M059J (cell line): ENCODE data around the gene ZNF575. TPM values are rescaled to one million over a fixed set of nuclear protein-coding genes. Genes with fewer than 3 reads are reported as not detected.
A peak's percentile ranks its signal among the peaks of the same experiment; 100 is the strongest.

Experiments
- DNase-seq: peaks from one replicate; pipeline ENCODE4 v3.0.0-alpha.2; 2012; ENCODE audit warnings: low read depth
- total RNA-seq: library from RNA; depleted of rRNA; stranded (reverse); fragments of >200 nt; shearing (Covaris generic); gene quantifications from 2 replicates; pipeline ENCODE4 v1.2.3, GENCODE V29; 2014; rRNA removed

The ZNF575 gene, protein sequence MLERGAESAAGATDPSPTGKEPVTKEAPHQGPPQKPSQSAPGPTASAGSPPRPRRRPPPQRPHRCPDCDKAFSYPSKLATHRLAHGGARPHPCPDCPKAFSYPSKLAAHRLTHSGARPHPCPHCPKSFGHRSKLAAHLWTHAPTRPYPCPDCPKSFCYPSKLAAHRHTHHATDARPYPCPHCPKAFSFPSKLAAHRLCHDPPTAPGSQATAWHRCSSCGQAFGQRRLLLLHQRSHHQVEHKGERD
- total RNA-seq = not detected in 2 replicates

DNA sequence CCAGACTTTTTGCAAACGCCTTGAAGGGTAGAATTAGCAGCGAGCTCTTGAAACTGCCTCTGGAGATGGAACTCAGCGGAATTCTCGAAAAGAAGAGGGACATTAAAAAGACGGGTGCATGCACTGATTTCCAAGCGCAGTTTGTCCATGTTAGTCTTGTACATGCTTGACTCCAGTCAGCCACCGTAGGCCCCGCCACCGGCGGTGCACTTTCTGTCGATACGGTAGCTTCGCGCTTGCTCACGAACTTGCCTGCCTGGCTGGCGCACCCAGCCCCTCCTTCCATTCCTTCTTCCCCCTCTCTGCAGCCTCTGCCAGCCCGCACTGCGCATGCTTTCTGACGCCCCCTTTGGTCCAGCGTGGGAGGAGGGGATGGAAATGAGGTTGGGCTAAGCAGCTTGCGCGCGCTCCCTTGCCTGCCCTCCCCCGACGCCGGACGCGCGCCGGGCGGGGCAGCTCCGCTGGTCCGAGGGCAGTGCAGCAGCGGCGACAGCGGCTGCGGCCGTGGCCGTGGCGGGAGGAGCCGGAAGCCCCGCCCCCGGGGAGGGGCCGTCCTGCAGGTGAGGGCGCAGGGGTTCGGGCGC, at the start of gene ZNF575:
ZNF575 (plus strand) TSS at position 227 of the 584 bp plus-strand sequence. CDS start 1,235 bp downstream, outside the sequence.
- peak; percentile 89 for DNase-seq

DNA sequence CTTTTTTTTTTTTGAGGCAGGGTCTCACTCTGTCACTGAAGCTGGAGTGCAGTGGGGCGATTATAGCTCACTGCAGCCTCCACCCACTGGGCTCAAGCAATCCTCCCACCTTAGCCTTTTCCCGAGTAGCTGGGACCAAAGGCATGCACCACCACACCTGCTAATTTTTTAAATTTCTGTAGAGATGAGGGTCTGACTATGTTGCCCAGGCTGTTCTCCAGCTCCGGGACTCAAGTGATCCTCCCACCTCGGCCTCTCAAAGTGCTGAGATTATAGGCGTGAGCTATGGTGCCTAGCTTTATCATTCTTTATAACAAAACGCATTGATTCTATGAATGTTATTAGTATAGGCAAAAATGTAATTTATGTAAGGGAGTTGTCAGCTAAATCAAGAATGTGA, 49.7 kb upstream of the ZNF575 start:
- no peak for DNase-seq

DNA sequence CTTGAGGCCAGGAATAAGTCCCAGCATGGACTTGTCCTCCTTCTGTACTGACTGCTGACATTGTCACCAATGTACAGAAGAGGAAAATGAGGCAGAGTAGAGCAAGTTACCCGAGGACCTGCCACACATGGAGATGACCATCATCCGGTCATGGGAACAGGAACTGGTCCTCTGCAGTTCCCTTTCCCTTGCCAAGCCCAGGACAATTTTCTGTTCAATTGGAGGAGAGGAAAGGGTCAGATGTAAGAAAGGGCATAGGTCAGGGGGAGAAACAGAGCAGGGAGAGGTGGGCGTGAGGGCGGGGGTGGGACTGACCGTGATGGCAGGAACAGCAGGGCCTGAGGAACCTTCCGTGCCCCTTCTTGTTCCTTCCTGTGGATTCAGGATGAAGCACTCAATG, 47.0 kb upstream of the ZNF575 start:
- DNase-seq = no peak

DNA sequence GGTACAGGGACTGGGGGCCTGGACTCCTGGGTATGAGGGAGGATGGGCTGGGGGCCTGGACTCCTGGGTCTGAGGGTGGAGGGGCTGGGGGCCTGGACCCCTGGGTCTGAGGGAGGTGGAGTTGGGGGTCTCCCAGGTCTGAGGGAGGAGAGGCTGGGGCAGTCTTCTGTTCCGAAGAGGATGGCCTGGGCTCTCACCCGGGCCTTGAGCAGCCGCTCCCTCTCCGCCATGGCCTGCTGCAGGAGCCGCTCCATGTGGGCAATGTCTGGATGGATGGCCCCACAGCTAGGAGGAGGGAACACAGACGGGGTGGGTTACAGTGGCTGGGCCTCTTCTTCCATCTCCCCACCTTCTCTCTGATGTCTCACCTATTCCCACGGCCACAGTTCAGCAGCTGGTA, 46.6 kb upstream of the ZNF575 start:
- DNase-seq = no peak

DNA sequence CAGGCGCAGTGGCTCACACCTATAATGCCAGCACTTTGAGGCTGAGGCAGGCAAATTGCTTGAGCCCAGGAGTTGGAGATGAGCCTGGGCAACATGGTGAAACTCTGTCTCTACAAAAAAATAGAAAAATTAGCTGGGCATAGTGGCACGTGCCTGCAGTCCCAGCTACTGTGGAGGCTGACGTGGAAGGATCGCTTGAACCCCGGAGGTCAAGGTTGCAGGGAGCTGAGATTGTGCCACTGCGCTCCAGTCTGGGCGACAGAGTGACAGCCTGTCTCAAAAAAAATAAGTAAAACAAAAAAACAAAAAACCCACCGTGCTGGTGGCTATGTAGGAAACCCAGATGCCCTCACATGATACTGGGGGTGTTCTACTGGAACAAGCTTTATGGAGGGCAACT, 44.8 kb upstream of the ZNF575 start:
- no peak for DNase-seq

DNA sequence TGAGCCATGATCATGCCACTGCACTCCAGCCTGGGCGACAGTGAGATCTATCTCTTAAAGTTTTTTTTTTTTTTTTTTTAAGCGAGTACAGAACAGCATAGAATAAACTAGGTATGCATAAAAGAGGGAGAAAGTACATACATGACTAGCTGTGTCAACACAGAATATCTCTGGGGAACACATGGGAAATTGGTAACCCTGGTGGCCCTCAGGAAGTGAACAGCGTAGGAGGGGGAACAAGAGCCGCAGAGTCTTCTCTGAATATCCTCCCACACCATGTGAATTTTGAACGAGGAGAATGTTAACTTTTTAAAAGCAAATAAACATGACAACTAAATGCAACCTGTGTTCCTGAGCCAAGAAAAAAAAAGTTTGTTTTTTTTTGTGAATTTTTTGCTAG, 43.7 kb upstream of the ZNF575 start:
- DNase-seq = no peak

DNA sequence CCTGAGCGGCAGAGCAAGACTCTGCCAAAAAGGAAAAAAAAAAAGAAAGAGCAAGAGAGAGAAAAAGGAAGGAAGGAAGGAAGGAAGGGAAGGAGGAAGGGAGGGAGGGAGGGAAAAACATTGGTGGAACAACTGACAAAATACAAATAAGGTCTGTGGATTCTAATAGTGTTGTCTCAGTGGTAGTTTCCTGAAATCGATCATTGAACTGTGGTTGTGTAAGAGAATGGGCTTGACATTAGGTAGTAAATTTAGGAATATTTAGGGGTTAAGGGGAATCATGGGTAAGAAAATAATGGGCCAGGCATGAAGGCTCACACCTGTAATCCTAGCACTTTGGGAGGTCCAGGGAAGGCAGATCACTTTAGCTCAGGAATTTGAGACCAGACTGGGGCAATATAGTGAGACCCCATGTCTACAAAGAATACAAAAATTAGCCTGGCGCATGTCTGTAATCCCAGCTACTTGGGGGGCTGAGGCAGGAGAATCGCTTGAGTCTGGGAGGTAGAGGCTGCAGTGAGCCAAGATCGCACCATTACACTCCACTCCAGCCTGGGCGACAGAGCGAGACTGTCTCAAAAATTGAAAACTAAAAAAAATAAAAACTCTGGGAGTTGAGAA, 42.9 kb upstream of the ZNF575 start:
- no peak for DNase-seq

DNA sequence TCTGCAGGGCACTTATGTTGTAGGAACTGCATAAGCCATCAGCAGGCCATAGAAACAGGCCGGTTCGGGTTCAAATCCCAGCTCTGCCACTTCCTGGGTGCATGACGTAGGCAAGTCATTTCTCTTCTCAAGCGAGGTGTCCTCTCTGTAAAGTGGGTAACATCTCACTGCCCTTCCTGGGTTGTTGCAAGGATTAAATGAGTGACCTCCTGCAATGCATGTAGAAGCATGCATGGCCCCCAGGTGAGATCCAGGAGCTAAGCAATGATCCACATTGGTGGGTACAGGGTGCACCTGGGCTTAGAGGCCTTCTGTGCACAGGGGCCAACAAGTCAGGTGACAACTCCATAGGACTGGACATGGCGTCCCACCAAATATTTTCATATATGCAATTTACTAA, 42.2 kb upstream of the ZNF575 start:
- no peak for DNase-seq

DNA sequence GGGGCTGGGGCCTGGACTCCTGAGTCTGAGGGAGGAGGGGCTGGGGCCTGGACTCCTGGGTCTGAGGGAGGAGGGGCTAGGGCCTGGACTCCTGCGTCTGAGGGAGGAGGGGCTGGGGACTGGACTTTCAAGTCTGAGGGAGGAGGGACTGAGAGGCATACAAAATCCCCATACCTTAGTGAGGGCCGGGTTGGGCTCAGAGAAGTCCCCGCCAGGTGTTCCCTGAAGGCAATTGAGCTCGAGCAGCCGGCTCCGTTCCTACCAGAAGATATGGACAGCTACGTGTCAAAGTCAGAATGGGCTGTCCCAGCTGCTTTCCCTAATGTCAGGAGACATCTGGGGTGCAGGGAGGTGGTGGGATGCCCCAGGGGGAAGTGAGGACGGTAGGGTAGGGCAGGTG, 37.9 kb upstream of the ZNF575 start:
- no peak for DNase-seq

DNA sequence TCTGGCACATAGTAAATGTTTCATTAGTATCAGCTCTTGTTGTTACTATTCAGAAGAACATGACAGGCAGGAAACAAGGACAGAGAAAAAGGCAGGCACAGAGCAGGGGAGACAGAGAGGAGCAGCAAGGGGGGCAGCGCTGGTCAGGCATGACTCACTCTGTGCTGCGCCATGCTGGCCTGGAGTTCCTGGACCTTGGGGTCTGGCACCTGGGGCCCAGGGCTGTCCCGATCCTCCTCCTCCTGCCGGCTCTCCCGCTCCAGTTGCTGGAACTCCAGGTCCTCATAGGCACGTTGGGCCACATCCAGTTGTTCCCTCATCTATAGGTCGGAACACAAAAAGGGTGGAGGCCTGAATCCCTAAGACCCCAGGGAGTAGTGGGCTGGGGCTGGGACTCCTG, 36.0 kb upstream of the ZNF575 start:
- no peak for DNase-seq

DNA sequence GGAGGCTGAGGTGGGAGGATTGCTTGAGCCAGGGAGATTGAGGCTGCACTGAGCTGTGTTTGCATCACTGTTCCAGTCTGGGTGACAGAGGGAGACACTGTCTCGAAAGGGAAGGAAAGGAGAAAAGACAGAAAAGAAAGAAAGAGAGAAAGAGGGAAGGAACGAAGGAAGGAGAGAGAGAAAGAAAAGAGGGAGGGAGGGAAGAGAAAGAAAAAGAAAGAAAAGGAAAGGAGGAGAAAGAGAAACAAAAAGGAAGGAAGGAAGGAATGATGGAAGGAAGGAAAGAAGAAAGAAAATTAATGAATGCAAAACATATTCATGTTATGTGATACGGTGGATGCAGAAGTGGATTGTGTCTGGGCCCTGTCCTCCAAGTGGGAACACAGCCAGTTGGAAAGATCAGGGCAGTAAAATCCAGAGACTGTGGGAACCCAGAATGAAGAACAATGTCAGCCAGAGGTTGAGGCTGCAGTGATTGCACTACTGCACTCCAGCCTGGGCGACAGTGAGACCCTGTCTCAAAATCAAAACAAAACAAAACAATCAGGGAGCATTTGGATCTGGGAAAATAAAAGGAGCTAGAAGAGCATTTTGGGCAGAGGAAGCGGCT, 34.6 kb upstream of the ZNF575 start:
- no peak for DNase-seq

DNA sequence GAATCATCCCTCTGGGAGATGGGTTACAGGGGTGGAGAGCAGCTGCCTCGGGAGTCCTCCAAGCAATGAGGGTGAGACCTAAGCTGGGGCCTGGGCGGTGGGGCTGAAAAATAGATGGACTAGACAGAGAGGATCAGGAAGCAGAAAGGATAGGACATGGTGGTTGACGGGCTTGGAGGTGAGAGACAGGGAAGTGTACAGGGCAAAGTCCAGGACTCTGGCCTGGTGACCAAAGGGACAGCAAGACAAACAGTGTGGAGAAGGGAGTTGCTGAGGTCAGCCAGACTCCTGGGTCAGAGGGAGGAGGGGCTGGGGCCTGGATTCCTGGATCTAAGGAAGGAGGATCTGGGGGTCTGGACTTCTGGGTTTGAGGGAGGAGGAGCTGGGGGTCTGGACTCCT, 33.9 kb upstream of the ZNF575 start:
- DNase-seq = no peak

DNA sequence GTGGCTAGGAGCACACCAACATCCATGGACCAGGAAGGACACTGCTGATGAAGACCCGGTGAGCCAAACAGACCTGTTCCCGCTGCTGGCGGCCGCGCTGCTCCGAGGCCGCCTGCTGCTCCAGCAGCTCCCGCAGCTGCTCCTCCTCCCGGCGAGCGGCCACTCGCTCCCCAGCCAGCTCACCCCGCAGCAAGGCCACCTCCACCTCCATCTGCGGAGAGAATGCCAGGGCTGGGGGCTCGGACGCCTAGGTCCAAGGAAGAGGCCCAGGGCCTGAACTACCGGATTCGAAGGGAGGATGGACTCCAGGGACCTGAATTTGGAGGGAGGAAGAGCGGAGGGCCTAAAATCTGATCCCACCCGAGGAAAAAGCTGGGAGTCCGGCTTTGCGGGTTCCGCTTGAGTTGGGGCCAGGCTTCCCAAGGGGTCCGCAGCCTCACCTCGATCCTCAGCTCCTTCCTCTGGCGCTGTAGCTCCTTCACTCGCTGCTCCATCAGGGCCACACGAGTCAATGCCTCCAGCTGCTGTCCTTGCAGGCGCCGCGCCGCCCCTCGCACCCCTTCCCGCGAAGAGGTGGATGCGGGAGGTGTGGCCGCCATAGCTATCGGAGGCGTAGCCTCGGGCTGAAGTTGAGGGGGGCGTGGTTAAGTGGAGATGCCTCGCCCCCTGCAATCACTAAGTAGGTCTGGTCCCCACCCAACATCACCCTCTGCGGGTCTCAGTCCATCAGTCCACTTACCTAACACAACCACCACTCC, 31.1 kb upstream of the ZNF575 start:
- DNase-seq = no peak

DNA sequence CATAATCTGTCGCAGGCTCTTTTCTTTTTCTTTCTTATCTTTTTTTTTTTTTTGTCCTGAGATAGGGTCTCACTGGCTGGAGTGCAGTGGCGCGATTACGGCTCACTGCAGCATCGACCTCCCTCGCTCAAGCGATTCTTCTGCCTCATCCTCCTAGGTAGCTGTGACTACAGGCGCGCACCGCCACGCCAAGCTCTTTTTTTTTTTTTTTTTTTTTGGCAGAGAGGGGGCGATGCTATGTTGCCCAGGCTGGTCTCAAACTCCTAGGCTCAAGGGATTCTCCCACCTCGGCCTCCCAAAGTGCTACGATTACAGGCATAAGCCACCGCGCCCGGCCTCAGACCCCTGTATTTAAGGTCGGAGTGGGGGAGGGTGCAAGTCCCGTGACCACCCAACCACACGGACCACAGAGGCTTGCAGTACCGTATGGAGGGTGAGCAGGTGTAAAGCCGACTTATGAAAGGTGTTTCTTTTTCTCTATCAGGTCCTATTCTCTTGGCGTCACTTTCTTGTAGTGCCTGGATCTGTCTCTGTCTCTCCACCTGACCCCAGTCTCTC, 30.5 kb upstream of the ZNF575 start:
- DNase-seq = no peak

DNA sequence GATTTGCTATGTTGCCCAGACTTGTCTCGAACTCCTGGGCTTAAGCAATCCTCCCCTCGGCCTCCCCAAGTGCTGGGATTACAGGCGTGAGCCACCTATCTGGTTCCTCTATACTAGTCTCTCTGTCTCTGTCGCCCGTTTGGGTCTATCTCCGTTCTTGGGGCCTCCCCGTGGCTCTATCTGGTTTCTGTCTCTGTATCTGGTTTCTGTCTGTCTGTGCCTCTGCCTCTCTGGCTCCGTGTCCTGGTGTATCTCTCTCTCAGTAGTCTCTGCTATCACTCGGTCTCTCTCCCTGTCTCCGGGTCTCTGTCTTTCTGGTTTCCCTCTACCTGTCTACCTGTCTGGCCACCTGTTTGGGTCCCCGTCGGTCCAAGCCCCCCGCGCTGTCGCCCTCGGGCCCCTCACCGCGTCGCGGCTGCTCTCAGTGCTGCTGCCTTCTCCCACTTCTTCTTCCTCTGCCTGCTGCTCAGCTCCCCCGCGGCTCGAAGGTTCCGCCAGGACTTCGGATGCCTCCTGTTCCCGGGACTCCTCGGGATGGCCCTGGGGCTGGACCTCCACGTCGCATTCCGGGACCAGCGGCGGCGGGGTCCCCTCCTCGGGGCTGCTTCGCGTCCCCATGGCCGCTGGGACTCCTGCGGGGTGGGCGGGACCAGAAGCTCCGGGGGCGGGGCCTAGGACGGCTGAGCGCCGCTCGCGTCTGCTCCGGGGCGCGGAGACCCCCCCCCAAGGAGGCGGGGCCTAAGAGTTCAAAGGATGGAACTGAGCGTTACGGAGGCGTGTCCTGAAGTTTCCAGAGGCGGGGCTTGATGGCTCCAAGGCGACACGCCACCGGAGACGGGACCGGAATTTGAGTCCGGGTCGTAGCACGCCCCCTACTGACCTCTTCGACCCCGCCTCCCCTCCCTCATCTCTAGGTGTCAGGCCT, 29.2 kb upstream of the ZNF575 start:
- DNase-seq = peak; percentile 92

DNA sequence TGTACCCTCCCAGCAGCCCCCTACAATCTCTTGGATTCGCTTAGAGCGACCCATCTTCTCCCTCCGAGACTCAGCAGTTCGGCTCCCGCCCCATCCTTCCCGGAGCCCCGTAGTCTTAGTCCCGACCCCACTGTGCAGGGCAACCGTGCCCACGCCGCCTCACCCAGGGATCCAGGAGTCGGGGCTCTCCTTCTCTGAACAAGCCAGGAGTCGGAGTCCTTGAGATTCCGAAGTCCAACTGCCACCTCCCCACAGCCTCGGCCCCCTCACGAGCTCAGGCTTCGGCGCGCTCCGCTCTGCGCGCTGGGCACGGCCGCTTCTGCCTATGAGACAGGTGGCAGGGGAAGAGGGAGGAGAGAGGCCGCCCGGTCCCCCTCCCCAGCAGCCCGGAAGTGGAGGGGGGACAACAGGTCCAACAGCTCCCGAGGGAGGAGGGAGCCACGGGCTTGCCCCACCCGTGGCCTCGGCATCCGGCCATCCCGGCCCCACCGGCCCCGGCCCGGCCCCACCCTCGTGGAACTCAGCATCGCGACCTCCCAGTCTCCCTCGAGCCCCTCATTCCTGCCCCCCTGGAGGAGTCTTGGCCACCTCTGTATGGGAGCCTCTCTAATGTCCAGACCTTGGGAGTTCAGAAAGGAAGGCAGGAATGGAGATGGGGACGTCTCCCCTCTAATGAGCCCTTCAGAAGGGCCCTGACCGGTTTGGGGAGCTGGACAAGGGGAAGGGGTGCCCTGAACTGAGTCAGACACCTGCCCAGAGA, 28.4 kb upstream of the ZNF575 start, which contains the start of gene PHLDB3:
PHLDB3 (minus strand) TSS at position 321 of the 760 bp plus-strand sequence. CDS start 628 bp downstream, outside the sequence.
- DNase-seq = peak; percentile 54

DNA sequence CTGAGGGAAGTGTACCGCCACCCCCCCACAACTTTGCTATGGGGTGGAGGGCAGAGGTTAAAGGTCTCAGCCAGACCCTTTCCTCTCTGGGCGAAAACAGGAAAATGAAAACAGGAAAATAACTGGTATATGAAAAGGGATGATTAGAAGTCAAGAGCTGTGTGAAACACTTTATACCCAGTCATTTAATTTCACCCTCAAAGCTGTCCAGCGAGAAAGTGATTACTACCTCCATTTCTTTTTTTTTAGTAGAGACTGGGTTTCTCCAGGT, 27.9 kb upstream of the ZNF575 start:
- DNase-seq = no peak

DNA sequence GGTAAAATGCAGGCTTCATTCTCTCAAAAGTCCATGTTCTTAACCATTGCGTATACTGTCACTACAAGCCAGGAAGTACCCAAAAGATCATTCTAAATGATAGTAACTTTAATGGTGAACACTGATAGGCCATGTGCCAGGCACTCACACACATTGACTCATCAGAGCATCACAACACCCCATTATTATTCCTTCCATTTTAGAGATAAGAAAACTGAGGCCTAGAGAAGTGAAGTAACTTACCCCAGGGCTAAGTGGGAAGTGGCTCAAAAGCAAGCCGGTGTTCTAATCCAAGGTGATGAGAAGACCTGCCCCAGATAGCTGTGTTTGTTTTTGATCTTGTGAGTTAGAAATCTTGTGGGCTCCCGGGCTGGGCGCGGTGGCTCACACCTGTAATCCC, 27.0 kb upstream of the ZNF575 start:
- no peak for DNase-seq

DNA sequence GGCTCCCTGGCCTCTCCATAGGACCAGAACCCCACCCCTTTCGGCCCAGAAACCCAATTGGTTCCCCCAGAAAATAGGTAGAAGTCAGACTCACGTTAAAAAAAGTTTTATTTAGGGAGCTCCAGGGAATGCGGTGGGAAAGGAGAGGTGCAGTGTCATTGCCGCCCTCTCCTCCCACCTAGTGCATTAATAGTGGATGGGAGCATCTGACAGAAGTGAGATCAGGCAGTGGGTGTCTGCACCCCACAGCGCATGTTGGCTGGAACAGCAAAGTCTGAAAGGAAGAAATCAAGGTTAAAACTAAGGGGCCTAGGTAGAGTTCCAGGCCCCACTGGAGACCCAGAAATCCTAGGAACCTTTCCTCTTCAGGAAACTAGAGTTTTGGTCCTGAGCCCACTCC, 26.4 kb upstream of the ZNF575 start:
- no peak for DNase-seq

DNA sequence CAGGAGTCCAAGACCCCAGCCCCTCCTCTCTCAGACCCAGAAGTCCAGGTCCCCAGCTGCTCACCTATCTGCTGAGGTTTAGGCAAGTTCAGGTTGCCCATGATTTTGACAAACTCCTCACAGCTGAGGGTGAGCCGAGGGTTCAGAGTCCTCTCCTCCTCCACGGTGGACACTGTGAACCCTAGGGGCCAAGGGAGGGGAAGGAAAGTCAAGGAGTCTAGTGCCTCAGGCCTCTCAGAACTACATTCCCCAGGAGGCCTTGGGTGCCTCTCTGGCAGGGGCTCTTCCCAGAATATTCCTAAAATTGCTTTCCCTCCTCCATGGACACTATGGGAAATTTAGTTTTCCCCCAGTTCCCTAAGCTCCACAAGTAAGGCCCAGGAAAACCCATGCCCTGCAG, 25.1 kb upstream of the ZNF575 start:
- no peak for DNase-seq
